HG02798 (cell line): ENCODE measurements around the gene CATSPERE.
"Not testable (repeated sequence)": the region's sequence is repeated elsewhere in the genome, so short reads cannot be mapped to it uniquely, and the experiment has no call there.

Source experiments
- ATAC-seq: cut with Tn5 transposase; IDR thresholded peaks from one replicate; pipeline ENCODE4 v1.9.1; 2021; ENCODE audit warnings: mild to moderate bottlenecking; ENCODE audit not compliant: unreplicated experiment, poor library complexity

CATSPERE gene

GRCh38 chr1:244448279-244449036 is 12.6 kb upstream of the CATSPERE start:
- no peak for ATAC-seq

- no peak for ATAC-seq
These were observed 11.1 kb upstream of the CATSPERE start for GRCh38 chr1:244449936-244450508.

- peak; percentile 18 for ATAC-seq
These were observed 10.2 kb upstream of the CATSPERE start for GRCh38 chr1:244450597-244451538.

GRCh38 chr1:244451539-244451950 is 9.5 kb upstream of the CATSPERE start, which contains the start of gene ADSS2:
Gene ADSS2, minus strand, starts transcription at chr1:244451909. Its CDS starts 92 bp downstream, at chr1:244451817.
- ATAC-seq, result no peak

- peak; percentile 95 for ATAC-seq
These were observed 8.9 kb upstream of the CATSPERE start for GRCh38 chr1:244451951-244452795.

DNA sequence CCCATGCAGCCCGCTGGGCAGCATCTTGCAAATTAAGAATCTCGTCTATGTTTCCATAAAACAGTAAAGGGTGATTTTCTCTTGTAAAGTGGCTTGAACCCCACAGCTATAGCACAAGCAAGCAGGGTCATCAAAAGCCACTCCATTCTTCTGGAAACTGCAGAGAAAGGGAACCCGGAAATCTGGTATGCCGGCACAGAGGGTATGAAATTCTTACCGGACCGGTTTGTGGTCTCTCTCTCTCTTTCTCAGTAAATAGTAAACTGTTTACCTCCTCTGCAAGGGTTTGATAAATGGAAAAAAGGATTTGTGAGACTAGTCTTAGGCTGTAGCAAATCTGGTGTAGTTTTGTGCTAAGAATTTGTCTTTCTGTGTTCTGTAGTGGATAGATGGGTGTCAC is 6.7 kb upstream of the CATSPERE start:
- no peak for ATAC-seq

- ATAC-seq, result no peak
These were observed 4.5 kb upstream of the CATSPERE start for GRCh38 chr1:244456586-244456985.

DNA sequence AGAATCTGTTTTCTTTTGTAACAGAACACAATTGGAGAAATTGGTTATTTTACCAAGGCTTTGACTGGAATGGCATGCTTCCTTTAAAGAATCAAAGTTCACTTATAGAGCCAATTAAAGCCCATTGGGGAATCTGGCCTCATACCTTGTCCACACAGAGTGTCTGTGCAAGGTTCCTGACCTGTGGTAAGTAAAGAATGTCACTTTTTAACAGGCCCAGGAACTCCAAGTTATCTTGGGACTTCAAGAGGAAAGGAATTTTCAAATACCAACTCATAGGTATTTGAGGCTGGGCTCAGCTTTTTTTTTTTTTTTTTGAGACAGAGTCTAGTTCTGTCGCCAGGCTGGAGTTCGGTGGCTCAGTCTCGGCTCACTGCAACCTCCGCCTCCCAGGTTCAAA is 2.3 kb upstream of the CATSPERE start:
- no peak for ATAC-seq

- no peak for ATAC-seq
These were observed 876 bp upstream of the CATSPERE start for GRCh38 chr1:244460197-244460596.

- no peak for ATAC-seq
These were observed 5.7 kb downstream of the CATSPERE start for GRCh38 chr1:244466724-244467123.

GRCh38 chr1:244473059-244473605 is 12.1 kb downstream of the CATSPERE start:
- ATAC-seq, result no peak

DNA sequence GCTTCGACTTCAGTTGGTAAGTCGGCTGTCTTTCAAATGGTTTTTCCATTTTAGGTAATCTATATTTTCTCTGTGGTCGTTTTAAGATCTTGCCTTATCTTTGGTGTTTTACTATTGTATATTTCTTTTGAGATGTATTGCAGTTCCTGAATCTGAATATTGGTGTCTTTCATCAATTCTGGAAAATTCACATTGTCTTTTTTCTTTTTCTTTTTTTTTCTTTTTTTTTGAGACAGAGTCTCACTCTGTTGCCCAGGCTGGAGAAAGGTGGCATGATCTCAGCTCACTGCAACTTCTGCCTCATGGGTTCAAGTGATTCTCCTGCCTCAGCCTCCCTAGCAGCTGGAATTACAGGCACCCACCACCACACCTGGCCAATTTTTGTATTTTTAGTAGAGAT is 23.9 kb downstream of the CATSPERE start:
- not testable (repeated sequence) for ATAC-seq

- ATAC-seq, result no peak
These were observed 33.6 kb downstream of the CATSPERE start for GRCh38 chr1:244494653-244495052.

GRCh38 chr1:244496186-244496585 is 35.1 kb downstream of the CATSPERE start:
- ATAC-seq, result no peak

GRCh38 chr1:244497805-244498204 is 36.7 kb downstream of the CATSPERE start:
- no peak for ATAC-seq

DNA sequence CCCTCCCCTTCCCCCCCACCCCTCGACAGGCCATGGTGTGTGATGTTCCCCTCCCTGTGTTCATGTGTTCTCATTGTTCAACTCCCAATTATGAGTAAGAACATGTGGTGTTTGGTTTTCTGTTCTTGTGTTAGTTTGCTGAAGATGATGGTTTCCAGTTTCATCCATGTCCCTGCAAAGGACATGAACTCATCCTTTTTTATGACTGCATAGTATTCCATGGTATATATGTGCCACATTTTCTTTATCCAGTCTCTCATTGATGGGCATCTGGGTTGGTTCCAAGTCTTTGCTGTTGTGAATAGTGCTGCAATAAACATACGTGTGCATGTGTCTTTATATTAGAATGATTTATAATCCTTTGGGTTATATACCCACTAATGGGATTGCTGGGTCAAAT is 38.4 kb downstream of the CATSPERE start:
- not testable (repeated sequence) for ATAC-seq

GRCh38 chr1:244500515-244500914 is 39.4 kb downstream of the CATSPERE start:
- ATAC-seq, result not testable (repeated sequence)

DNA sequence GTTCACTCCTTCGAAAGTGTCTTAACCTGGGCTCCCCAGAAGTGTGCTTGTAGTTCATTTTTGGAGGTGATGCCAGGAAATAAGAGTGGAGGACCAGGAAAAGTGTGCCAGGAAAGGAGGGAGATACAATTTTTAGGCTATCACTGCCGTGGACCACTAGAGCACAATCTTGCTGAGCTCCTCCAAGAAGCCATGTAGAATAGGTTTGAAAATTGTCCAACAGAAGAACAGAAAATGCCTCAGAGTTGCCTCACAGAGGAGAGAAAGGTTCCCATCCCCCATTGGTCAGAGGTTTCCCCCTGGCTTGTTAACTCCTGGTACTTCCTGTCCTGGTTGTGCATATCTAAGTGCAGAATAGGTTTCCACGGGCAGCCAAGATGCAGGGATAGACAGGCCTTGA is 41.6 kb downstream of the CATSPERE start:
- ATAC-seq, result no peak

- no peak for ATAC-seq
These were observed 52.4 kb downstream of the CATSPERE start for GRCh38 chr1:244513493-244513892.

DNA sequence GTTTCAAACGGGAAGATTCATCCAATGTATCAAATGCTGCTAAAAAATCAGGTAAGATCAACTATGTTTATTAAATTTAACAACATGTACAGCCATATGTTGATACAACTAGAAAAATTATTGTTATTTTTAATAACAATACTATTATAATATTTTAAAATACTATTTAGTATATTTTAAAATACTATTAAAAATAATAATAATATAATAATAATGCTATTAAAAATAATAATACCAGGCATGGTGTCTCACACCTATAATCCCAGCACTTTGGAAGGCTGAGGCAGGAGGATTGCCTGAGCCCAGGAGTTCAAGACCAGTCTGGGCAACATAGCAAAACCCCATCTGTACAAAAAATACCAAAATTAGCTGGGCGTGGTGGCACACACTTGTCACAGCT is 54.6 kb downstream of the CATSPERE start:
- ATAC-seq, result no peak
